Activated CD8-positive, alpha-beta memory T cell treated with anti-CD3 and anti-CD28 coated beads for 4 hours (primary cell): ENCODE results near the gene ZBTB44.
"Not testable (repeated sequence)": the region's sequence is repeated elsewhere in the genome, so short reads cannot be mapped to it uniquely, and the experiment has no call there.

Experiments
- DNase-seq, 2 donors: peaks; one replicate each; pipeline ENCODE4 v3.0.0-alpha.2; 2020; ENCODE audit warnings: low read depth in 2 of 2

ZBTB44 gene

GRCh38 chr11:130312046-130312445 is 2.7 kb downstream of the ZBTB44 start:
- no peak for DNase-seq

- no peak for DNase-seq
These were observed 4.1 kb downstream of the ZBTB44 start for GRCh38 chr11:130310622-130311021.

- no peak for DNase-seq
These were observed 5.8 kb downstream of the ZBTB44 start for GRCh38 chr11:130308886-130309285.

GRCh38 chr11:130308059-130308458 is 6.7 kb downstream of the ZBTB44 start:
- DNase-seq: no peak

GRCh38 chr11:130304651-130305050 is 10.1 kb downstream of the ZBTB44 start:
- no peak for DNase-seq

- no peak for DNase-seq
These were observed 13.7 kb downstream of the ZBTB44 start for GRCh38 chr11:130301002-130301401.

- DNase-seq: no peak
These were observed 14.2 kb downstream of the ZBTB44 start for GRCh38 chr11:130300567-130300966.

GRCh38 chr11:130299978-130300377 is 14.7 kb downstream of the ZBTB44 start:
- DNase-seq: no peak

- DNase-seq: no peak
These were observed 19.1 kb downstream of the ZBTB44 start for GRCh38 chr11:130295657-130296056.

GRCh38 chr11:130282111-130282510 is 32.6 kb downstream of the ZBTB44 start:
- DNase-seq: no peak

GRCh38 chr11:130281341-130281740 is 33.4 kb downstream of the ZBTB44 start:
- DNase-seq: not testable (repeated sequence)

GRCh38 chr11:130279989-130280388 is 34.7 kb downstream of the ZBTB44 start:
- DNase-seq: no peak

- DNase-seq: no peak
These were observed 36.0 kb downstream of the ZBTB44 start for GRCh38 chr11:130278745-130279144.

- DNase-seq: no peak
These were observed 36.6 kb downstream of the ZBTB44 start for GRCh38 chr11:130278151-130278550.

GRCh38 chr11:130272336-130272735 is 42.4 kb downstream of the ZBTB44 start:
- DNase-seq: no peak

- DNase-seq: no peak
These were observed 45.3 kb downstream of the ZBTB44 start for GRCh38 chr11:130269326-130269943.

- DNase-seq: no peak
These were observed 51.4 kb downstream of the ZBTB44 start for GRCh38 chr11:130263351-130263750.

- DNase-seq: no peak
These were observed 52.3 kb downstream of the ZBTB44 start for GRCh38 chr11:130262424-130262823.

- no peak for DNase-seq
These were observed 53.1 kb downstream of the ZBTB44 start for GRCh38 chr11:130261571-130261970.

GRCh38 chr11:130260742-130261141 is 54.0 kb downstream of the ZBTB44 start:
- DNase-seq: no peak

GRCh38 chr11:130260080-130260627 is 54.6 kb downstream of the ZBTB44 start:
- no peak for DNase-seq

GRCh38 chr11:130251763-130252162 is 63.0 kb downstream of the ZBTB44 start:
- not testable (repeated sequence) for DNase-seq

GRCh38 chr11:130249929-130250328 is 64.8 kb downstream of the ZBTB44 start:
- not testable (repeated sequence) for DNase-seq

- no peak for DNase-seq
These were observed 65.3 kb downstream of the ZBTB44 start for GRCh38 chr11:130249371-130249770.
